Ramos (cell line): ENCODE results near the gene GARIN5B.
"Not testable (repeated sequence)": the region's sequence is repeated elsewhere in the genome, so short reads cannot be mapped to it uniquely, and the experiment has no call there.

Source experiments
- in situ Hi-C: fragments of 300-500 bp; cut with MboI; formaldehyde crosslinking; loops from one replicate; pipeline ENCODE4 v1.14.3; 2022; ENCODE audit warnings: low sequenced_read_pairs; ENCODE audit not compliant: unreplicated experiment

GARIN5B gene

GRCh38 chr19:55329791-55330190 is 33.3 kb downstream of the GARIN5B start:
- in situ Hi-C loops, result not testable (repeated sequence)

- in situ Hi-C loops, result not testable (repeated sequence)
These were observed 34.2 kb downstream of the GARIN5B start for GRCh38 chr19:55328774-55329318.

- in situ Hi-C loops, result no loop called here
These were observed 37.9 kb downstream of the GARIN5B start, which contains the start of gene TMEM150B for GRCh38 chr19:55325172-55325571. Gene TMEM150B, minus strand, starts transcription at chr19:55325341. Its CDS starts 4,305 bp downstream, at chr19:55321036.

- in situ Hi-C loops, result no loop called here
These were observed 38.4 kb downstream of the GARIN5B start for GRCh38 chr19:55324662-55325061.

DNA sequence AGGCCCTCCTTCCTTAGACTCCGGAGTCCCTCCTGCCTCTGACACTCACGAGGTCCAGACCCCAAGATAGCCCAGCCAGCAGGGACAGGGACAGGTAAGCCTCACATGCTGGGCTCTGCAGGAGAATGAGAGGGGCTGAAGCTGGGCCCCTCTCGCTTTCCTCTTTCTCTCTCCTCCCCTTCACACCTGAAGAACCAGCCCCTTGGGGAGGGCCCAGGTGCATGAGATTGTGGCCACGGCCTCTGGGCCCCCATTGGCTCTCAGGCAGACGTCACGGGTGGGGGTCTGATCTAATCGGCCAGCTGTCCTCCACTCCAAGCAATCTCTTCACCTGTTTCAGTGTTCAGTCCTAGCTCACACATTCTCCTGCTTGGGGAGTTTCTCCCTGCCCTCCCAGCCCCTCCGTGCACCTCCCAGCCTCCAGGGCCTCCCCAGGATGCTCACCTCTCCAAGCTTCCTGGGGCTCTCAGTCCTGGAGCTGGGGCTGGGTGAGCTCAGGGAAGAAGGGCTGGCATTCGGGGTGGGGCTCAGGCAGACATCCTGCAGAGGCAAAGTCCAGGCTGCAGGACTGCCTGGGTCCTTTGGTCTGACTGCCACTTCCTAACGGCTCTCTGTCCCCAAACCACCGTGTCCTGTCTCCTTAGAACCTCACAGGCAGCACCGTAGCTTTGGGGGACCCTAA is 40.7 kb downstream of the GARIN5B start:
- in situ Hi-C loops, result no loop called here

DNA sequence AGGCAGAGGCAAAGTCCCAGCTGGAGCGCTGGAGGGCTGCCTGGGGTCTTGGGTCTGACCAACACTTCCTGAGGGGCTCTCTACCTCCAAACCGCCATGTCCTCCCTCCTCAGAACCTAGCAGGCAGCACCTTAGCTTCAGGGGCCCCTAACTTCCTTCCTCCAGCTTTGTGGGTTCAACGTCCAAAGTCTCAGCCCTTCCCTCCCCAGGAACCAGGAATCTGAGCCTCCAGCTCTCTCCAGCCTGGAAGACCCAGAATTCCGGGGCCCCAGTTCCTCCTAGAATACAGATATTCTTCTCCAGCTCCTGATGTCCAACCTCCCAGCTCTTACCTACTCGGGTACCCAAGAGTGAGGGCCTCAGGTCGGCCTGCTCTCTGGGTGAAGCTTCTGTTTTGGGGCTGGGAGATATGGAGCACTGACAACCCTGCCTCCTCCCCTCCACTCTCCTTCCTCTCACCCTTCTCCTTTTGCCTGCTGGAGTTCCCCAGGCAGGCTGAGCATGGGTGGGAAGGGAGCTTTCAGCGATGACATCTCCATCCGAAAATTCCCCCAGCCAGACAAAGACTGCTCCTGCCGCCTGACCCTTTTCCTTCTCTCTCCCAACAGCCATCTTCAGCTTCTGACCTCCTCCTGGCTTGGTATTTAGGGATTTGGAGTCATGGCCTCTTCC is 41.5 kb downstream of the GARIN5B start:
- in situ Hi-C loops, result no loop called here

DNA sequence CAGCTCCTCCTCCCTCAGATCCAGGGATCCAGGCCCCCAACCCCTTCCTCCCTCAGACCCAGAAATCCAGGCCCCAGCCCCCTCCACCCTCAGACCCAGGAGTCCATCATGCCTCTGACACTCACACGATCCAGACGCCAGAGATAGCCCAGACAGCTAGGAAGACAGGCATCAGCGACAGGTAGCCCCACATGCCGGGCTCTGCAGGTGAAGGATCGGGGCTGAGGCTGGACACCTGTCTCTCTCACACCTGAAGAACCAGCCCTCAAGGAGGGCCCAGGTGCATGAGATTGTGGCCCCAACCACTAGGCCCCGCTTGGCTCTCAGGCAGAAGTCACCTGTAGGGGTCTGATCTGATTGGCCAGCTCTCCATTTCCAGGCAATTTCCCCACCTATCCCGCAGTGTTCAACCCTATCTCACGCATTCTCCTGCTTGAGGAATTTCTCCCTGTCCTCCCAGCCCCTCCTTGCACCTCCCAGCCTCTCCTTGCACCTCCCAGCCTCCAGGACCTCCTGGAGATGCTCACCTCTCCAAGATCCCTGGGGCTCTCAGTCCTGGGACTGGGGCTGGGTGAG is 42.1 kb downstream of the GARIN5B start:
- in situ Hi-C loops, result no loop called here

GRCh38 chr19:55319785-55320184 is 43.3 kb downstream of the GARIN5B start:
- in situ Hi-C loops, result no loop called here

DNA sequence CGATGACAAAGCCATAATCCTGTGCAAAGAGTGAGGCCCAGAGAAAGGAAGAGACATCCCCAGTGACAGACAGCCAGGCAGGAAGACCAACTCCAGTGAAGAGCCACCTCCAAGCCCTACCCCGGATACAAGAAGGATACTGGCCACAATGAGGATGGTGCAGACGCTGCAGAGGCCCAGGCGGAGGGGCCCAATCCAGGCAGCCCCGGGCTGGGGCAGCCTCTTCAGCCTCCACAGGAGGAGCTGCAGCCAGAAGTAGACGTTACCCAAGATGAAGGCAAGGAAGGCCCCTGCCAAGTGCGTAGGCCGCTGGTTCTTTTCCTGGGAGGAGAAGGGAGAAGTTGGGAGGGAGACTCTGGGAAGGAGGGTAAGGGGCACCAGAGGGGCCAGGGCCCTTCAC is 46.4 kb downstream of the GARIN5B start:
- in situ Hi-C loops, result no loop called here

DNA sequence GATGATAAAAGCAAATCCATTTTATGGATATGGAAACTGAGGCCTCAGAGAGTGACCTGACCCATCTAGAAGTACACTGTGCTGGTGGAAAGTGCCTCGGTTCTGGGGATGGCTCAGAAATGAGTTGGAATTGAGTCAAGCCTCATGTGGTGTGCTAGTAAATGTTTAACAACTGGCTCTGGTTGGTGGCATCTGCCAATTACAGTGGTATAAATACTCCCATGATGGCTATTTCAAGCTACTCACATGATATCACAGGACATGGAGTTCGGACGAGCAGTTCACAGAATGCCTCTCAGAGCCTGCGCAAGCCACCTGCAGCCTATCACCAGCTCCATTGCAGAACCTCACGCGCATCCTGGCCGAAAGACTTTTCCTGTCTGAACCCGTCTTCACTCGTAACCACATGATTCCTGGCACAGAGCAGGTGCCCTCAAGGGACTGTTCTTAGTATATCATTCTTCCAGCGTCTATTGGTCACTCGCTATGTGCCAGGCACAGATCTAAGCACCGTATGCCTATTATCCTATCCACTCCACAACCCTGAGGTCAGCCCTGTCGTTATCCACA is 47.0 kb downstream of the GARIN5B start:
- in situ Hi-C loops, result no loop called here

- in situ Hi-C loops, result no loop called here
These were observed 48.7 kb downstream of the GARIN5B start for GRCh38 chr19:55314396-55314795.

DNA sequence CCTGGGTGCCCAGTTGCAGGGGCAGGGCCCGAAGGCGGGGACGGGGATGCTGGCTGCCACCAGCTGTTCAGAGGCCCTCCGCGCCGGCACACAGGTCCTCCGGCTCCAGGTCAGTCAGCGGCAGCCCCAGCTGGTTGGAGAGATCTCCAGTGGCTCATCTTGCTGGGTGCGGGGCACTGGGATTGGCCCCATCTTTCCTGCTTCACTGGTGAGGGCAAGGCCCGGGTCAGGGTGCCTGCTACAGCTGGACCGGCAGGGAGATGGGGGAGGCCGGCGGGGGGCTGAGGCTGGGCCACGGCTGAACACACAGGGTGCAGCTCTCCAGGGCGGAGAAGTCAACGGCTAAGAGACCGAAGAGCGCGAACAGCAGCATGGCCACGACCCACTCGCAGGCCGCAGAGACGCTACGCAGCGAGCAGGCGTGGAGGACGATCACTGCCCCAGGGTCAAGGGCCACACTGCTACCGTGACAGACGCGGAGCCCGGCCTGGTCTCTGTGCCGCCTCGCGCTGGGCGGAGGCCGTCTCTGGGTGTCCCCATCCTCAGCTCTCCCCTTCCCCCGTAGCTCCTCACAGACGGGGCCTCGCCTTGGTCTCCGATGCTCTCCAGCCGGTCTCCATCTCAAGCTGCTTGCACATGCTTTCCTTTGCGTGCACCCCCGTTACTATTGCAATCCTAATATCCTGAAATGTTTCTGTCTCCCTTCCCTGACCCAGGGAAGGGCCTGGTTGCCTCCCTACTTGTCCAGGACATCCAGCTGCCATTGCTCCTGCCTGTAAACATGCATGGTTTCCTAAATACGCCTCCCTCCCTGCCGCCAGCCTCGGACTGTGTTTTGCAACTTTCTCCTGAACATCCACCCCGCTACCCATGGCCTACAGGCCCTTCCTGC is 50.2 kb downstream of the GARIN5B start:
- in situ Hi-C loops, result no loop called here

DNA sequence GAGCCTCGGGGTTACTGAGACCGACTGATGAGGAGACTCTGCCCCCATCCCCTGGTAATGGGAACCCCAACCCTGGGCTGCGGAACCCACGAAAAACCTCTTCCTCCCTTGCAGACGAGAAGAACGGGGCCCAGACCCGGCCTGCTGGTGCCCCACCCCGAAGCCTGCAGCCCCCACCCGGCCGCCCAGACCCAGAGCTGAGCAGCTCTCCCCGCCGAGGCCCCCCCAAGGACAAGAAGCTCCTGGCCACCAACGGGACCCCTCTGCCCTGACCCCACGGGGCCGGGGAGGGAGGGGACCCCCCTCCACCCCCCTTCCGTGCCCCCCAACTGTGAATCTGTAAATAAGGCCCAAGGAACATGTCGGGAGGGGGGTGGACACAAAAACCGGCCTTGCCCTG is 51.3 kb downstream of the GARIN5B start:
- in situ Hi-C loops, result no loop called here

DNA sequence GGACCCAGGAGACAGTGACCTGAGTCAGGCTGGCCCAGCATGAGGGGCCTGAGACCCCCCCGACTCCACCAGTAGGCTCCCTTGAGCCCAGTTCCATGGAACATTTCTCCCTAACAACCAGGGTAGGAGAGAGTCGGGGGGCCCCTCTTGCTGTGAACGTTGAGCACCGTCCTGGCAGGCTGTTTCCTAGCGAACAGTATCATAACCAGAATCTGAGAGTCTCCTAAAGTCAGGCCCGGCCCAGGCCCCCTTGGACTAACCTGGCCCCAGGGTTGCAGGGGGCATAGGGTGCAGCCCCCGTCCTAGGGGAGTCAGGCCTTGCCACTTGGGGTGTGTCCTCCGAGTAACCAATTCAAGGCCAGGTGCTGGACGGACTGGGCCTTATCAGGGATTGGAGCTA is 51.7 kb downstream of the GARIN5B start:
- in situ Hi-C loops, result no loop called here

DNA sequence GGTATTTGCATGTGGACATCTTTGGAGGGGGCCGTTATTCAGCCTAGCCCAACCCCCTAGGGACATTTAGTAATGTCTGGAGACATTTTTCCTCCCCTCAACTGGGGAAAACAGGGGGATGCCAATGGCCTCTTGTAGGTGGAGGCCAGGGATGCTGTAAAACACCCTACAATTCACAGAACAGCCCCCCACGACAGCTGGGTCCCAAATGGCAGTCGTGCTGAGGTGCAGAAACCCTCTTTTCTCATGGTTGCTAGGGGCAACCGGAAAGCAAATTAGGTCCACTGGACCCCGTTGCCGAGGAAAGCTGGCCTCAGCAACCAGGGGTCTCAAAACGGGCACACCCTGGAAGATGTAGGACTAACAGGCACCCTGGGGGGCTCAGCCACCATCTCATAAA is 52.6 kb downstream of the GARIN5B start:
- in situ Hi-C loops, result no loop called here

GRCh38 chr19:55309448-55309847 is 53.6 kb downstream of the GARIN5B start:
- in situ Hi-C loops, result loop anchor here (10.0 kb wide), 1 partner anchor 75 kb away; the partner anchor contains the start of genes RPL28 and TMEM238

GRCh38 chr19:55308281-55308680 is 54.8 kb downstream of the GARIN5B start:
- in situ Hi-C loops, result loop anchor here (10.0 kb wide), 1 partner anchor 77 kb away; the partner anchor contains the start of genes RPL28 and TMEM238

DNA sequence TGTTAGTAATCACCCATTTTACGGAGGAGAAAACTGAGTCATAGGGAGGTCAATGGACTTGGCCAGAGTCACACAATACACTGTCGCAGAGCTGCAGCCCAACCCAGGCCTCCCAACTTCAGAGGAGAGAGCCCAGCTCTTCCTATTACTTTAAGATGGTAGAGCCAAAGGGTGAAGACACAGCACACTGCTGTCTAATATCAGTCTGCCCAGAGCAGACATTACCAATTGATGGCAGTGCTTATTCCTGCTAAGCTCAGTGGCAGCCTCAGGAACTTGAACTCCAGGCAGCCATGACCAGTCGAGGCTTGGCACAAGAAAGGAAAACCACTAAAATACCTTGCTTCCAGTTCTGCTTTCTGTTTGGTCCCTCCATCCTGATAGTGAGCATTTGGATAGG is 56.3 kb downstream of the GARIN5B start:
- in situ Hi-C loops, result loop anchor here (10.0 kb wide), 1 partner anchor 78 kb away; the partner anchor contains the start of genes RPL28 and TMEM238

- in situ Hi-C loops, result loop anchor here (10.0 kb wide), 1 partner anchor 79 kb away; the partner anchor contains the start of genes RPL28 and TMEM238
These were observed 57.0 kb downstream of the GARIN5B start for GRCh38 chr19:55305983-55306562.
